ENCODE data around the gene AQP2. TPM values are rescaled to one million over a fixed set of nuclear protein-coding genes. Genes with fewer than 3 reads are reported as not detected.
A peak's percentile ranks its signal among the peaks of the same experiment; 100 is the strongest.

The AQP2 gene
- total RNA-seq, 2 donors from 2014 or later: not detected

DNA sequence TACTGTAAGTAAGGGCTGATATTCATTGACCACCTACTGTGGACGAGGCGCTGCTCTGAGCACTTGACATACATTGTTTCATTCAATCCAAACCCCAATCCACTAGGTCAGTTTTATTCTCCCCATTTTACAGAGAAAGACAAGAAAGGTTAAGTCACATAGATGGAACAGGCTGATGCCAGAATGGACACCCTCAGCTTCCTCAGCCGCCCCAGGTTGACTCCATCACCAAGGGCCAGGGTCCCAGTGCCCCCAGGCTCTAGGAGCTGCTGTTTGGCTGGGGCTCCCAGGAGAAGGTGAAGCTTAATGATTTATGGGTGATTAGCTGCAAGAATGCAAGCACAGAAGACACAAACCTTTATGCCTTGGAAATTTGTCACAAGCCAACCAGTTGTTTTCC lies 671 bp upstream of the AQP2 start:
- no peak overlapping the region for H3K4me3 Mint-ChIP-seq
- peaks cover 7 to 33% of the 10 kb centered on the region in 2 donors for H3K27me3 Mint-ChIP-seq
- no peaks in the 10 kb centered on the region for H3K36me3 Mint-ChIP-seq
- H3K9me3 Mint-ChIP-seq: no peaks in the 10 kb centered on the region
- no peak overlapping the region for H3K27ac Mint-ChIP-seq
- no peak for ATAC-seq
- no peak for DNase-seq (ENCODE audit: low spot score)
- peaks cover 13 to 14% of the 10 kb centered on the region in 2 donors for H3K4me1 Mint-ChIP-seq (ENCODE audit: low read depth in 2 of 2)

- H3K27ac Mint-ChIP-seq: no peak overlapping the region
Measured at GRCh38 chr12:49951411-49952240, 1.1 kb downstream of the AQP2 start.

GRCh38 chr12:49952391-49953055 lies 2.0 kb downstream of the AQP2 start:
- no peaks in the 10 kb centered on the region for H3K9me3 Mint-ChIP-seq
- DNase-seq (ENCODE audit: low spot score) (no peak), ATAC-seq (no peak)
- peaks cover 15 to 38% of the 10 kb centered on the region in 2 donors for H3K27me3 Mint-ChIP-seq
- H3K27ac Mint-ChIP-seq: no peak overlapping the region
- H3K36me3 Mint-ChIP-seq: no peaks in the 10 kb centered on the region
- H3K4me3 Mint-ChIP-seq: no peak overlapping the region
- no peaks in the 10 kb centered on the region for H3K4me1 Mint-ChIP-seq (ENCODE audit: low read depth in 2 of 2)

More at GRCh38 chr12:49951411-49952240, 1.1 kb downstream of the AQP2 start:
- Mint-ChIP-seq H3K36me3 (no peaks in the 10 kb centered on the region), H3K4me3 (no peak overlapping the region), H3K27me3 (peaks cover 8 to 31% of the 10 kb centered on the region in 2 donors), H3K9me3 (no peaks in the 10 kb centered on the region), H3K4me1 (ENCODE audit: low read depth in 2 of 2) (no peaks in the 10 kb centered on the region)
- ATAC-seq: no peak
- no peak for DNase-seq (ENCODE audit: low spot score)

GRCh38 chr12:49953151-49953550 lies 2.6 kb downstream of the AQP2 start:
- Mint-ChIP-seq H3K27ac (no peak overlapping the region), H3K4me1 (ENCODE audit: low read depth in 2 of 2) (no peaks in the 10 kb centered on the region), H3K4me3 (no peak overlapping the region), H3K27me3 (peaks cover 21 to 39% of the 10 kb centered on the region in 2 donors), H3K9me3 (no peaks in the 10 kb centered on the region), H3K36me3 (no peaks in the 10 kb centered on the region)
- DNase-seq (ENCODE audit: low spot score): no peak
- no peak for ATAC-seq

DNA sequence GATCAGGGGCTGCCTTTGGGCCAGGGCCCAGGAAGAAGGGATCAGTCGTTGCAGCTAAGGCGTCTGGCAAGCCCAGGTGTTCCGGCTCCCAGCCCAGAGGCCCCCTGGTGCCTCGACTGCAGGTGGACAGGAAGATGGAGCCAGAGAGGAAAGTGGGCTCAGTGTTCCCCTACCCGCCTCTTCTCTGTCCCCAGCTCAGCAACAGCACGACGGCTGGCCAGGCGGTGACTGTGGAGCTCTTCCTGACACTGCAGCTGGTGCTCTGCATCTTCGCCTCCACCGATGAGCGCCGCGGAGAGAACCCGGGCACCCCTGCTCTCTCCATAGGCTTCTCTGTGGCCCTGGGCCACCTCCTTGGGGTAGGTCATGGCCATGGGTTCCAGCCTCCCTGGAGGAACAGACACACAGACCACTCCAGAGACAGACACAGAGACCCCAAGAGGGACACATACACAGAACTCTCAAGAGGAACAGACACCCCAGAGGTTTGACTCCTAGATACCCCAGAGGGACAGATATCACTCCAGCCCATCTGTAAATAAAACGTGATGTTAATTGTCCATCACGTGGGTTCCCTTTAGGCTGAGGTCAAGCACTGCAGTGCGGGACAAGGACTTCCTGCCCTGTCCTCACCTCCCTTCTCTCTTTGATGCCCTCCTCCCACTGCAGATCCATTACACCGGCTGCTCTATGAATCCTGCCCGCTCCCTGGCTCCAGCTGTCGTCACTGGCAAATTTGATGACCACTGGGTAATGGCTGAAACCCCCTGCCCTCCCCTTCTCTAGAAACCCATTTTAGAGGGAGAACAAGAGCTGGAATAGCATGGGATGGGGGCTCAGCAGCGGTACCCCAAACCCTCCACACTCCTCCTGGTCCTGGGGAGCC lies 3.7 kb downstream of the AQP2 start:
- ATAC-seq: no peak
- Mint-ChIP-seq H3K9me3 (no peaks in the 10 kb centered on the region), H3K4me1 (ENCODE audit: low read depth in 2 of 2) (no peaks in the 10 kb centered on the region), H3K36me3 (no peaks in the 10 kb centered on the region), H3K27ac (no peak overlapping the region), H3K27me3 (peaks cover 31 to 41% of the 10 kb centered on the region in 2 donors), H3K4me3 (no peak overlapping the region)
- no peak for DNase-seq (ENCODE audit: low spot score)

DNA sequence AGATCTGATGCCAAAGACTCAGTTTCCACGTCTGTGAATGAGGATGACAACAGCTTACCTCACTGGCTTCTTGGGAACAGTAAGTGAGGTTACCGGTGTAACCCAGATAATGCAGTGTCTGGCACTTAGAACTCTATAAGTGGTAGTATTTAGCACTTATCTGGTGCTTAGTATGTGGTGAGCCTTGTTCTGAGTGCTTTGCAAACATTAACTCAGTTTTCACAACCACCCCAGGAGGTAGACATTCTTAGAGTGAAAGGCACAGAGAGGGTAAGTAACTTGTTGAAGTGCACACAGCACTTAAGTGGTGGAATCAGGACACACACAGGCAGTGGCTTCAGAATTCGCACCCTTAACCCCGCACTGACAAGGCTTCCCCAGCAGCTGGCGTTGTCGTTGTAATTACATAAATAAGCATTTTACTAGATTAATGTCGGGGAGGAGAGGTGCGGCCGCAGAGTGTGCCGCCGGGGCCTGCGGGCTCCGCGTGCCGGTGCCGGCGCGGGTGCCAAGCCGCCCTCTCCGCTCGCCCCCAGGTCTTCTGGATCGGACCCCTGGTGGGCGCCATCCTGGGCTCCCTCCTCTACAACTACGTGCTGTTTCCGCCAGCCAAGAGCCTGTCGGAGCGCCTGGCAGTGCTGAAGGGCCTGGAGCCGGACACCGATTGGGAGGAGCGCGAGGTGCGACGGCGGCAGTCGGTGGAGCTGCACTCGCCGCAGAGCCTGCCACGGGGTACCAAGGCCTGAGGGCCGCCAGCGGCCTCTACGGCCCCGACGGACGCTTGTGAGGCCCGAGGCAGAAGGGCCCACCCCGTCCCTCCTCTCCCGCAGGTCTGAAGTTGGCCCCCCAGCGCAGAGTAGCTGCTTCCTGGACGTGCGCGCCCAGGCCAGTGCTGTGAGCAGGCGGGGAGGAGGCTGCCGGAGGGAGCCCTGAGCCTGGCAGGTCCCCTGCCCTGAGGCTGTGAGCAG lies 4.6 kb downstream of the AQP2 start:
- Mint-ChIP-seq H3K27me3 (peaks cover 40 to 43% of the 10 kb centered on the region in 2 donors), H3K4me1 (ENCODE audit: low read depth in 2 of 2) (peaks cover 0 to under 1% of the 10 kb centered on the region in 2 donors), H3K9me3 (no peaks in the 10 kb centered on the region), H3K36me3 (peaks cover under 1% of the 10 kb centered on the region), H3K4me3 (no peak overlapping the region), H3K27ac (no peak overlapping the region)
- no peak for ATAC-seq
- no peak for DNase-seq (ENCODE audit: low spot score)

- peaks cover 6% of the 10 kb centered on the region in 2 donors for H3K4me1 Mint-ChIP-seq (ENCODE audit: low read depth in 2 of 2)
- H3K27me3 Mint-ChIP-seq: peaks cover 48 to 49% of the 10 kb centered on the region in 2 donors
- DNase-seq (ENCODE audit: low spot score) (no peak), ATAC-seq (no peak)
- H3K27ac Mint-ChIP-seq: no peak overlapping the region
- H3K36me3 Mint-ChIP-seq: peaks cover 7% of the 10 kb centered on the region
- no peak overlapping the region for H3K4me3 Mint-ChIP-seq
- no peaks in the 10 kb centered on the region for H3K9me3 Mint-ChIP-seq
Measured at GRCh38 chr12:49955899-49956662, 5.5 kb downstream of the AQP2 start.

DNA sequence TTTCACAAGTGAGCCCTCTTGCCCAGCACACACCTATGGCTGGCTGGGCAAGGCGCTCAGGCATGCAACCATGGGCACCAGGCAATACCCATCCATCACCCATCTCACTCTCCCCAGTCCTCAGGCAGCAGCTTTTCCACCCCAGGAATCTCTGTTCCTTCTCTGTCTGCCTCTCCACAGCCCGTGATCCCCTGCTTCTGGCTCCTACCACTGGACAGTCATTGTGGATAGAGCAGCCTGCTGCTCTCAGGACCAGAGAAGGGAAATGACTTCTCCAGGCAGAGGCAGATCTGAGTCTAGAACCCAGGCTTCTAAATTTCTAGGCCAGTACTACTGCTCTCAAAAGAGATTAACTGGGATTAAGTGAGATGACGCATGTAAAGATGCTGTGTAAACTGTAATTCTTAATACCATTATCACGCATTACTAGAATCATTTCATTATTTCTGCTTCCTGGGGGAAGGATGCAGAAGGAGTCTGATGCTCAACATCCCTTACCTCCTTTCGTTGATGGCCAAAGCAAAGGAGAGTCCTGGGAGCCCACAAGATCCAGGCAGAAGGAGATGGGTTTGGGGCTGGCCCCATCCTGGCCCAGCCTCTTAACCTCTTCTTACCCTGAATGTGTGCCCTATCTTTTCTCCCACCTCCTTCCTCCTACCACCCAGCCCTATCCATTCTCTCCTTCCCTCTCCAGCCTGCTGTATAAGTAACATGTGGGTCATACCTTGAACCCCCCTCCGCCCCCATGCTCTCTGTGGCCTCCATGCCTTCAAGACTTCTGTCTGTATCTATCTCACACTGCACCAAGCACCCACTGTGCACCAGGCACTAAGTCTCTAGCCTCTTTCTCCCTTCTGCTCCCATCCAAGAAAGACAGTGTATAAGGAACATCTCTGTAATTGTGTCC lies 6.4 kb downstream of the AQP2 start:
- ATAC-seq (no peak), DNase-seq (ENCODE audit: low spot score) (no peak)
- H3K9me3 Mint-ChIP-seq: no peaks in the 10 kb centered on the region
- H3K27ac Mint-ChIP-seq: no peak overlapping the region
- H3K4me1 Mint-ChIP-seq (ENCODE audit: low read depth in 2 of 2): peaks cover 6% of the 10 kb centered on the region in 2 donors
- H3K4me3 Mint-ChIP-seq: no peak overlapping the region
- H3K36me3 Mint-ChIP-seq: peaks cover 7% of the 10 kb centered on the region
- peaks cover 48 to 49% of the 10 kb centered on the region in 2 donors for H3K27me3 Mint-ChIP-seq

DNA sequence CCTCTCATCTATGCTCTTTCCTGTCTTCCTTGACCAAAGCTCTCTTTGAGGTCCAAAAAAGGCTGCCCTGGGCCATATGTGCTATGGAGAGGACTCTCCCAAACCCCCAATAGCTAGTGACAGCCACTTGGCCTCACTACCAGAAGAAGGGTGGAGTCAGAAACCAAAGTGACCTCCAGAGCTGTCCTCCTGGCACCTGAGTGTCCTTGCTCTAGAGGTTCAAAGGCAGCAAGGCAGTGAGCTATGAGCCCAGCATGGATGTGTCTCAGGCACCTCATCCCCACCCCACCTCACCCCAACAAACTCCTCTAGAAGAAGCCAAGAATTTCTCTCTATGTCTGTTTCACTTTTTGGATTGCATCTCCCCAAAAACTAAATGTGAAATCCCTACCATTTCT lies 7.0 kb downstream of the AQP2 start:
- Mint-ChIP-seq H3K27ac (no peak overlapping the region), H3K9me3 (no peaks in the 10 kb centered on the region), H3K36me3 (peaks cover 7% of the 10 kb centered on the region), H3K4me3 (no peak overlapping the region), H3K27me3 (peaks cover 50 to 52% of the 10 kb centered on the region in 2 donors), H3K4me1 (ENCODE audit: low read depth in 2 of 2) (peaks cover 6% of the 10 kb centered on the region in 2 donors)
- DNase-seq (ENCODE audit: low spot score): no peak
- ATAC-seq: no peak

GRCh38 chr12:49959685-49960473 lies 9.3 kb downstream of the AQP2 start:
- Mint-ChIP-seq H3K36me3 (peaks cover 7% of the 10 kb centered on the region), H3K9me3 (no peaks in the 10 kb centered on the region), H3K4me1 (ENCODE audit: low read depth in 2 of 2) (peaks cover 6% of the 10 kb centered on the region in 2 donors), H3K27me3 (peaks cover 48 to 56% of the 10 kb centered on the region in 2 donors), H3K27ac (no peak overlapping the region), H3K4me3 (peak overlapping the region; percentile 32)
- ATAC-seq (no peak), DNase-seq (ENCODE audit: low spot score) (no peak)
